Posterior cingulate gyrus (tissue), 11 donors: ENCODE measurements around the gene NACC2.

Source experiments
- DNase-seq, 10 donors: peaks; one replicate each; pipeline versions ENCODE4 v3.0.0 to v3.0.0-alpha.2; 2020 to 2021; ENCODE audit warnings: mixed read lengths in 3 of 10
- intact Hi-C: fragments of 100-400 bp; cut with DNase I; formaldehyde crosslinking; loops from one replicate; pipeline ENCODE4 v1.15.1; 2023

Gene NACC2

GRCh38 chr9:136019041-136019680 is 75.9 kb downstream of the NACC2 start:
- intact Hi-C loops, result no loop called here
- DNase-seq, result peak in 4 of 10 donors; percentile 23 to 78 (median 59)

- intact Hi-C loops, result no loop called here
- DNase-seq, result peak in 4 of 10 donors; percentile 30 to 72 (median 64)
Observed at GRCh38 chr9:136018257-136019031, 76.6 kb downstream of the NACC2 start.

DNA sequence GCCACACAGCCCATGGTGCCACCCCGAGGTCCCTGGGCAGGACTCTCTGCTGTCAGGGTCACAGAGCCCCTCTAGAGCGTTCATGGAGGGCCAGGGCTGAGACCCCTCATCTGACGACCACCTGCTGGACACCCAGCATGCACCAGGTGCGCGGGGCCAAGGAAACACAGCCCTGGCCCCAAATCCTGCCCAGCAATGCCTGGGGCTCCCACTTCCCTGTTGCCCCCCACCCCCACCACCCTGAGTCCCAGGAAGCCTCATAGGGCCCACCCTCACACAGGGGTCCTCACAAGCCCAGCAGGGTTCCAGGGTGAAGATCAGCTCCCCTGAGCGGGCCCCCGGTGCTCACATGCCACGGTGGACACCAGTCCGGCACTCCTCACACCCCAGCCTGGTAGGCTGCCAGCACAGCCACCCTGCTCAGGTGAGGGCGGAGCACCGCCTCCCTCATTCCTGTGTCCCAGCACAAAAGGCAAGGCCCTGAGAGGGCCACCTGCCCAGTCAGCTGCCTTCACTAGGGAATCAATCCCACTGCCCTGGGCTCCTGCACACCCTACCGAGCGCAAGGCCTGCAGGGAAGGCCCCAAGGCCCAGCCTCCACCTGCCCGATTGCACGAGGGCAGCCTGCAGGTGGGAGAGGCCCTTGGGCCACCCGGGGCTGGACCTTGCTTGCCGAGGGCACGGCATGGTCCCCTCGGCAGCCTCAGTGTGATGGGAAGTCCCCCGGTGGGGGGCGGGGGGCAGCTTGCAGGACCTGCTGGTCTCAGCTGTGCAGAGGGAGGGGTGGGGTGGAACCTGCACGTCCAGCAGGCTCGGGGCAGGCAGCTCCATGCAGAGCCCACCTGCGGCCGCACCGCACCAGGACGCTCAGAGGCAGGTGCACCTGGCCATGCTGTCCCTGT is 77.5 kb downstream of the NACC2 start:
- intact Hi-C loops, result no loop called here
- peak in 3 of 10 donors; percentile 59 to 85 (median 84) for DNase-seq

- intact Hi-C loops, result no loop called here
- peak in 5 of 10 donors; percentile 8 to 83 (median 73) for DNase-seq
Observed at GRCh38 chr9:136016572-136017288, 78.4 kb downstream of the NACC2 start.

DNA sequence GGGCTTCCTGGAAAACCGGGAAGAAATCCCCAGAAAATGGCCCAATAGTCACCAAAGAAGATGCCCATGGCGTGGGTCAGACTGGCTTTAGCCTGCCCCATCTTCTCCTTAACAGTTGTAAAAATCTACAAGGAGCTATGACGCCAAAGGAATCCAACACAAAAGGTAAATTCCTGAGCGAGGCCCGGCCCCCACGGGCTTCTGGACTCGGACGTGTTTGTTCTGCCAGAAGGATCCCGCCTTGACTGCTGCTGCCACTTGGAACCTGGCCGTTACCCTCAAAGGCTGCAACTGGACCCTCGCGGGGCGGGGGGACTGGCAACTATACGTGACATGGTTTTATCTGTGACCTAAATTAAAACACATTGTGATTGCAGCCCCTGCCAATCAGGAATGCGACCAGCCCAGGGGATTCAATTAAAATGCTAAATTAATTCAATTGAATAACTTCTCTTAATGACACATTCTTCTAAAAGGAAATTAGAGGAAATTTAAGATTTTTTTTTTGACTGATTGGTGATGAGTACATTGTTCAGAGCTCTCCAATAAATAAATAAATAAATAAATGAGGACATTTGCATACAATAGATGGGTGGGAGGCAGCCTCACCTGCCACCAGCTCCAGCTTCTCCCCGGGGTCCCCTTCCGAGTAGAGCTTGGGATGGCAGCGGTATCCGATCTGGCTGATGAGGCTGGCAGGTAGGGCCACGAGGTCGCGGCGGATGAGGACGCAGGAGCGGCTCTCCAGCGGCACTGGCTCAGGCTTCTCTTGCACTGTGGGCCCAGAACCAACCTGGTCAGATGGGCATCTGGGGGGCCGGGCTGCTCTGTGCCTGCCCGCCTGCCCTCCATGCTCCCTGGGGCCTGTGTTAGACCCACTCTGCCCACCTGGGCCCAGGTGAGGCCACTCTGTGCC is 79.2 kb downstream of the NACC2 start:
- intact Hi-C loops, result no loop called here
- DNase-seq, result peak in 6 of 10 donors; percentile 4 to 81 (median 48)

DNA sequence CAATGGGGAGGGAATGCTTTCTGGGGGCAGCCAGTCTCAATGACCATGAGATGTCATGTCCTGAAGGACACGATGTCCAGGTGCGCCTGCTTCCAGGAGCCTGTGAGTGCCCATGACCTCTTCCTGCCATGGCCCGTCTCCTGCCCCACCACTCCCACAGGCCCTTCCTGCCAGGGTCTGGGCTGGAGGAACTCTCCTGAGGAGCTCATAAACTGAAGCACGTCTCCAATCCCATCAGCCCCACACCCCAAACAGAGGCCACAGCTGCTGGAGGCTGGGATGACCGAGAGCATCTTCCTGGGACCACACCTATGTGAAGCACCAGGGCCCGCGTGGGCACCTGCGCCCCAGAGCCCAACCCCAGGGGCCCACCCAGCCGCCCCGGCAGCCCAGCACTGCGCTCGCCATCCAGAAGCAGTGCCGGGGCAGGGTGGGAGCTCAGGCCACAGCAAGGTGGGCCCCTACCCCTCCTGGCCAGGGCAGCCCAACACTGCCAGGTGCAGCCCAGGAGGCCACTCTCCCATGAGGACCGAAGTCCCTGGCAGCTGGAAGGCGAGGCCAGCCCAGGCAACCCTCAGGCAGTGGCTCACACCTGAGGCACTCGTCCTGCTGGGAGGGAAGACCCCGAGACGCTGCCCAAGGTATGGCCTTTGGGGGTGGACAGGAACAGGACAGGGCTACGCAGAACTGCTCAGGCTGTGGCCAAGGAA is 80.0 kb downstream of the NACC2 start:
- peak in 6 of 10 donors; percentile 3 to 71 (median 43) for DNase-seq

DNA sequence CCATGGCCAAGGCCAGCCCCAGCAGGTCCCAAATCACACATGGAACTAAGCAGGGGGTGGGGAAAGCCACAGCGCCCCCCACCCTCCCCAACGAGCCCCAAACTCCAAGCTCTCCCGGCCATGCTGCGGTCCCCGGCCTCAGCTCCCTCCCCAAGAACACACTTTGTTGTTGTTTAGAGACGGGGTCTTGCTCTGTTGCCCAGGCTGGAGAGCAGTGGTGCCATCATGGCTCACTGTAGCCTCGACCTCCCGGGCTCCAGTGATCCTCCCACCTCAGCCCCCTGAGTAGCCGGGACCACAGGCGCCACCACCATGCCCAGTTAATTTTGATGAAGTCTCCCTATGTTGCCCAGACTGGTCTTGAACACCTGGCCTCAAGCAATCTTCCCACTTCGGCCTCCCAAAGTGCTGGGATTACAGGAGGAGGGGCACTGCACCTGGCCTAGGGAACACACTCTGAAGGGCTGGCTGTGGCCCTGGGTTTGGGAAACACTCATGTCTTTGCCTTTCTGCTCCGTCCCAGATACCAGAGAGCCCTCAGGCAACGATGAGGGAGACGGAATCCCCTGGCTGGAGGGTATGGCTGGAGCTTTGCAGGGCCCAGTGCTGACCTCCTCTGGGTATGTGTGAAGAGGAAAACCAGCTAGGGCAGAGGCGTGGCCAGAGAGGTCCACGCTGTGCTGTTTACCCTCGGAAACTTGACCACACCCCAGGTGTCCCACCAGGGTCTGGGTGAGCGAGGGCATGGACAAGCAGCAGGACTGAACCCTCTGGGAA is 80.8 kb downstream of the NACC2 start:
- peak in 4 of 10 donors; percentile 1 to 64 (median 48) for DNase-seq
- intact Hi-C loops, result no loop called here

More for the DNA sequence above, 80.0 kb downstream of the NACC2 start:
- intact Hi-C loops, result no loop called here

DNA sequence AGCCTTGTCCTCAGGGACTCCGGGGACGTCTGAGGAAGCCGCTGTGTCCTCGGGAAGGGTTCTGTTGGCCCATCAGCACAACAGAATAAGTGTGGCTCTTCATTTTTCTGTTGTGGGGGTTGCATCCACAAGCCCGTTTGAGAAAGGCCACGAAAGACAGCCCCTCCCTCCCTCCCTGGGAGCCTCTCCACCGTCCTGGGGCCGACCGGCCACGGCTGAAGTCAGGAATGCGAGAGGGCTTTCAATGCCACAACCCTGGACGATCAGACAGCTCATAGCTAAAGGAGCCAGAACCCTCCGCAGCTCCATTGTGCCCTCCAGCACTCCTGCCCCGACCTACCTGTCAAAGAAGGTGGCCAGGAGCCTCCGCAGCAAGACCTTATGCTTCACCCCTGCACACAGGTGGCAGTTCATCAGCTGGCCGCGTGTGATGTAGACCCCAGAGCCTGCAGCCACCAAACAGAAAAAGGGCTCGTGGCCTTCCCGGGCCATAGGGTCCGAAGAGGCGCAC is 81.5 kb downstream of the NACC2 start:
- intact Hi-C loops, result no loop called here
- DNase-seq, result peak in 4 of 10 donors; percentile 1 to 68 (median 28)

DNA sequence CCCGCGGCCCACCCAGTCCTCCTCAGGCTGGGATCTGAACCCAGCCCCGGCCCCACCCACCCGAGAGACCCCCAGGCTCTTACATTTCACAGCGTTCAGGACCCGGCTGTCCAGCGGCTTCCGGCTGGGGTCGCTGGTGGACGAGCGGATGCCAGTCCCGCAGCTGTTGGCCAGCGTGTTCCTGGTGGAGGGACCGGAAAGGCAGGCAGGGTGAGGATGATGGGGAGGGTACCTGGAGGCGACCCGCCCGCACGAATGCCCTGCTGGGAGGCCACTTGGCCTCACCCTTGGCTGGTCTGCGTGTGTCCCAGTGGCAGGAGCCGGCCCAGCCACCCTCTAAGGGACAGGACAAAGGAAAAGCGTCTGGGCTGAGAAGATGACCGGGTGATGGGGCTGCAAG is 82.0 kb downstream of the NACC2 start:
- peak in 4 of 10 donors; percentile 3 to 78 (median 68) for DNase-seq
- intact Hi-C loops, result no loop called here

GRCh38 chr9:136012651-136013050 is 82.4 kb downstream of the NACC2 start:
- intact Hi-C loops, result no loop called here

DNA sequence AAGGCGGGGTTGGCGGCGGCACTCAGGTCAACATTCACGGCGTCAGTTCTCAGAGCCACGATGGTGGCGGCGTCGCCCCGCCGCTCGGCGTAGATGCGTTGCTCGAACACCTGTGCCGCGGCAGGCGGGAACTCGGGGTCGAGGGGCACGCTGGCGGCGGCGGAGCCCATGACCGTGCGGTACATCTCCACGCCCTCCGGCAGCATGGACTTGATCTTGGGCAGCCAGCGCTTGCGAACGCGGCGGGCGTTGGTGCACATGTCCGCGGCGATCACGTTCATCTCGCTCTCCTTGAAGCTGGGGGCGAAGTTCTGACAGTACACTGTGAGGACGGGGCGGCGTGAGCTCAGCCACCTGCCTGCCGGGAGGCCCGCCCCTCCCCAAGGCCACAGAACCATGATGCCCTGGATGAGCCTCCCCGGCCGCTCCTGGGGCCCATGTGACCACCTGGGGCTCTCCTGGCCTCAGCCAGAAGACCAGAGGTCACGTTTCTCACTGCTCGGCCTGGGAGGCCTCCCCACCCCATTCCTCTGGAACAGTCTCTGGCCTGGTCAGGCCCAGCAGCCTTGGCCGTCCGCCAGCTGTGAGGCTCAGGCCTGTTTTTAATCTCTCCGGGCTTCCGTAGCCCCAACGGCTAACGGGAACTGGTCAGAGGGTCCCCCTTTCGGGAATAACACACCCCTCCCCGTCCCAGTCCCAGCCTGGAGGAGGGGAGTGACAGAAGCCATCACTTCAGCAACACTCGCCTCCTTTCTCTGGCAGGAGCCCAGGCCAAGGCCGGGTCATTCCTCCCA is 83.2 kb downstream of the NACC2 start:
- intact Hi-C loops, result no loop called here
- peak in 9 of 10 donors; percentile 19 to 91 (median 65) for DNase-seq

More at GRCh38 chr9:136012651-136013050, 82.4 kb downstream of the NACC2 start:
- DNase-seq, result peak in 5 of 10 donors; percentile 24 to 93 (median 81)

- intact Hi-C loops, result no loop called here
- peak in 3 of 10 donors; percentile 59 to 81 (median 66) for DNase-seq
Observed at GRCh38 chr9:136011376-136011702, 83.8 kb downstream of the NACC2 start.

DNA sequence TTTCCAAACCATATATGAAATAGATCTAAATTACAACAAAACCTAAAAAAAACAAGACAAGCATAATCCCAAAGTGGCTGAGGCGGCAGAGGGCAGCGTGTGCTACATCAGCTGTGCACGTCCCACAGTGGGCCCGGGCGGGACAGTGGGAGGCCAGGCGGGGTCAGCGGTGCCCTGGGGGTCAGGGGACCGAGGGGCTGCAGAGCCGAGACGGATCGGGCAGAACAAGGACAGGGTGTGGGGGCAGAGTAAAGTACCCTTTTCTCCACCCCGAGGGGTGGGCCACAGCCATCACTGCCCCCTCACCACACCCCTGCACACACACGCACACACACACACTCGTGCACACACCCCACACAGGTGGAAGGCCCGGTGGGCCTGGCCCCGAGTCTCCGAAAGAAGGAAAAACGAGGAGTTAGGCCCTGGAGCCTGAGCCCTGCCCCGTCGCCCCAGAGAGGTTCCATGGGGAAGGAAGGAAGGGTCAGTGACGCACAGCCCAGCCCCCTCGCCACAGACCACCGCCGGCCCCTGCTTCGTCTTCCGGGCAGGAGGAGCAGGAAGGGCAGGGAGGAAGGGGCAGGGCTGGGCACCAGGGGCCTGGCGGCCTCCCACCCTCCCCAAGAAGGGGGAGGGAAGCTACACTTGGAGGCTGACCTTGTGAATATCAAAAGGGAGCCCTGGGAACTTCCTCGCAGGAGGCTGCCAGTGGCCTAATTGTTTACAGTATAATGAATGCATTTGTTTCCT is 84.3 kb downstream of the NACC2 start:
- DNase-seq, result peak in 3 of 10 donors; percentile 5 to 84 (median 59)
- intact Hi-C loops, result no loop called here

- intact Hi-C loops, result no loop called here
- DNase-seq, result peak in 1 of 10 donors; percentile 75
Observed at GRCh38 chr9:136010176-136010575, 84.9 kb downstream of the NACC2 start.

GRCh38 chr9:136009516-136009915 is 85.6 kb downstream of the NACC2 start:
- intact Hi-C loops, result no loop called here
- DNase-seq, result peak in 1 of 10 donors; percentile 68

- intact Hi-C loops, result no loop called here
- no peak for DNase-seq
Observed at GRCh38 chr9:136008693-136008997, 86.4 kb downstream of the NACC2 start.
